HG03103 (cell line): ENCODE results near the gene SPPL2B.

Source experiments
- ATAC-seq: cut with Tn5 transposase; IDR thresholded peaks from one replicate; pipeline ENCODE4 v1.9.1; 2021; ENCODE audit warnings: low read depth; ENCODE audit not compliant: unreplicated experiment

Gene SPPL2B

GRCh38 chr19:2353159-2353886, 24.8 kb downstream of the SPPL2B start:
- ATAC-seq, result no peak

- ATAC-seq, result no peak
These were observed 25.6 kb downstream of the SPPL2B start for GRCh38 chr19:2353887-2354592.

- ATAC-seq, result no peak
These were observed 26.2 kb downstream of the SPPL2B start for GRCh38 chr19:2354670-2355069.

- ATAC-seq, result no peak
These were observed 26.9 kb downstream of the SPPL2B start for GRCh38 chr19:2355168-2356035.

- ATAC-seq, result no peak
These were observed 27.7 kb downstream of the SPPL2B start for GRCh38 chr19:2356036-2356646.

GRCh38 chr19:2357279-2358206, 29.1 kb downstream of the SPPL2B start:
- ATAC-seq, result no peak

GRCh38 chr19:2358548-2359173, 30.2 kb downstream of the SPPL2B start:
- no peak for ATAC-seq

GRCh38 chr19:2359992-2360685, 31.7 kb downstream of the SPPL2B start, which contains the start of gene TMPRSS9:
Gene TMPRSS9, plus strand, starts transcription at chr19:2360265. Its CDS starts 29,521 bp downstream, at chr19:2389786.
- no peak for ATAC-seq

- ATAC-seq, result no peak
These were observed 32.3 kb downstream of the SPPL2B start for GRCh38 chr19:2360833-2361232.

GRCh38 chr19:2361246-2362045, 33.0 kb downstream of the SPPL2B start:
- ATAC-seq, result no peak

- ATAC-seq, result no peak
These were observed 33.8 kb downstream of the SPPL2B start for GRCh38 chr19:2362046-2362969.

GRCh38 chr19:2362970-2363300, 34.5 kb downstream of the SPPL2B start:
- no peak for ATAC-seq

GRCh38 chr19:2363419-2363818, 34.9 kb downstream of the SPPL2B start:
- ATAC-seq, result no peak

- no peak for ATAC-seq
These were observed 36.9 kb downstream of the SPPL2B start for GRCh38 chr19:2365201-2365970.

- no peak for ATAC-seq
These were observed 43.2 kb downstream of the SPPL2B start for GRCh38 chr19:2371656-2372055.

- ATAC-seq, result no peak
These were observed 43.7 kb downstream of the SPPL2B start for GRCh38 chr19:2372076-2372612.
